AG04450 (cell line): ENCODE measurements around the gene PRM1. TPM values are rescaled to one million over a fixed set of nuclear protein-coding genes. Genes with fewer than 3 reads are reported as not detected.

ENCODE experiments used
- CTCF ChIA-PET: fragments of 300-600, 350-600 bp; formaldehyde crosslinking; extraction: SDS; loops from one replicate; lab custom pipeline; 2022; ENCODE audit warnings: antibody characterized with exemption, inconsistent platforms; lab: Charles Lee
- POLR2A ChIA-PET: fragments of 350-600 bp; formaldehyde crosslinking; extraction: SDS; loops from one replicate; lab custom pipeline; 2021; ENCODE audit warnings: antibody characterized with exemption, inconsistent platforms; lab: Yijun Ruan, JAX
- DNase-seq: peaks from one replicate; pipeline ENCODE4 v3.0.0-alpha.2; 2011; ENCODE audit warnings: low read depth, low spot score
- H3K27ac ChIP-seq: one replicate; pipeline ENCODE4 v1.5.1; 2012; ENCODE audit warnings: low read depth, low read length, control low read depth
- H3K27me3 ChIP-seq: one replicate; pipeline ENCODE4 v1.6.0; 2012; ENCODE audit warnings: low read length; ENCODE audit not compliant: control insufficient read depth, insufficient read depth
- H3K4me3 ChIP-seq: 2 replicates; pipeline ENCODE4 v1.5.1; 2011; ENCODE audit warnings: mild to moderate bottlenecking, low read depth, low read length, control low read depth
- H3K9me3 ChIP-seq: 2 replicates; pipeline ENCODE4 v1.5.1; 2012; ENCODE audit warnings: low read length; ENCODE audit not compliant: control insufficient read depth, insufficient read depth
- CTCF ChIP-seq: IDR thresholded peaks from 2 replicates; pipeline ENCODE4 v1.5.1; 2011; ENCODE audit warnings: low read depth, low read length, control low read depth, inconsistent platforms
- polyA plus RNA-seq: library from polyadenylated mRNA; depleted of rRNA; stranded (reverse); fragments of >200 nt; gene quantifications from 2 replicates; pipeline ENCODE4 v1.2.3, GENCODE V29; 2011

PRM1 gene
- polyA plus RNA-seq, 1 experiment: not detected

- Histone ChIP-seq H3K9me3 (peaks cover 3% of the 10 kb centered on the region; the same call in 1 of the 2 replicates), H3K27me3 (peaks cover 12% of the 10 kb centered on the region), H3K4me3 (no peak within 1 kb of the TSS), H3K27ac (no peak within 1 kb of the TSS)
- POLR2A ChIA-PET: no interaction called here
- no peak for TF ChIP-seq CTCF
- no peak for DNase-seq
- CTCF ChIA-PET: no interaction called here
These were observed 4.8 kb downstream of the PRM1 start, which contains the start of gene PRM2 for GRCh38 chr16:11276143-11276895. Gene PRM2 (minus strand): TSS chr16:11276480. CDS start chr16:11276370, 110 bp downstream.

- Histone ChIP-seq H3K27me3 (peaks cover 12% of the 10 kb centered on the region), H3K9me3 (peaks cover 3% of the 10 kb centered on the region; the same call in 1 of the 2 replicates), H3K27ac (no peak overlapping the region), H3K4me3 (no peak overlapping the region)
- DNase-seq: no peak
- ChIA-PET POLR2A (no interaction called here), CTCF (interaction anchor here (0.7 kb wide), 1 partner anchor 310 kb away, joined by 3 read pairs; no protein-coding TSS in a partner anchor)
- TF ChIP-seq CTCF: no peak
These were observed 6.2 kb downstream of the PRM1 start for GRCh38 chr16:11274964-11275363.

- Histone ChIP-seq H3K27me3 (peaks cover 13% of the 10 kb centered on the region), H3K4me3 (no peak overlapping the region), H3K27ac (no peak overlapping the region), H3K9me3 (peaks cover 3% of the 10 kb centered on the region; the same call in 1 of the 2 replicates)
- ChIA-PET CTCF (interaction anchor here (1.1 to 3.3 kb wide), 2 partner anchors 16 to 123 kb away, joined by 3 to 14 read pairs; partner anchors contain the start of gene SOCS1), POLR2A (interaction anchor here (0.7 kb wide), 1 partner anchor 195 kb away, joined by 4 read pairs; no protein-coding TSS in a partner anchor)
- no peak for TF ChIP-seq CTCF
- no peak for DNase-seq
These were observed 7.3 kb downstream of the PRM1 start for GRCh38 chr16:11273721-11274324.

- Histone ChIP-seq H3K4me3 (no peak within 1 kb of the TSS), H3K27ac (no peak within 1 kb of the TSS), H3K27me3 (peaks cover 19% of the 10 kb centered on the region), H3K9me3 (peaks cover 3% of the 10 kb centered on the region; the same call in 1 of the 2 replicates)
- TF ChIP-seq CTCF: no peak
- ChIA-PET CTCF (interaction anchor here (1.1 to 3.3 kb wide), 2 partner anchors 16 to 123 kb away, joined by 3 to 14 read pairs; partner anchors contain the start of gene SOCS1), POLR2A (interaction anchor here (0.6 kb wide), 1 partner anchor 160 kb away, joined by 3 read pairs; no protein-coding TSS in a partner anchor)
- no peak for DNase-seq
These were observed 8.0 kb downstream of the PRM1 start, which contains the start of gene PRM3 for GRCh38 chr16:11272921-11273720. Gene PRM3 (minus strand): TSS chr16:11273629. CDS start chr16:11273595, 34 bp downstream.
